NT2/D1 (cell line): ENCODE measurements around the gene SULT1A3.
"Not testable (repeated sequence)": the region's sequence is repeated elsewhere in the genome, so short reads cannot be mapped to it uniquely, and the experiment has no call there.

Experiments used
- SUZ12 ChIP-seq: IDR thresholded peaks from 2 replicates; pipeline ENCODE4 v1.6.1; 2011; ENCODE audit not compliant: insufficient read length, insufficient read depth; ENCODE audit errors: extremely low read depth
- YY1 ChIP-seq: IDR thresholded peaks from 2 replicates; pipeline ENCODE4 v1.6.1; 2011; ENCODE audit not compliant: insufficient read length, insufficient read depth
- ZNF274 ChIP-seq: IDR thresholded peaks from 2 replicates; pipeline ENCODE4 v1.6.1; 2011; ENCODE audit warnings: mild to moderate bottlenecking, low read depth, low read length

GRCh38 chr16:30170145-30170544, 28.9 kb upstream of the SULT1A3 start:
- TF ChIP-seq SUZ12, YY1, ZNF274: not testable (repeated sequence)
